NB4 (cell line): ENCODE results near the gene KIF6.

Experiments used
- DNase-seq: peaks from one replicate; pipeline ENCODE4 v3.0.0; 2010; ENCODE audit warnings: low read depth
- H3K4me3 ChIP-seq: one replicate; pipeline ENCODE4 v1.5.1; 2011; ENCODE audit warnings: mild to moderate bottlenecking, low read depth, low read length, moderate library complexity
- MYC ChIP-seq: IDR thresholded peaks from 2 replicates; pipeline ENCODE4 v1.6.1; 2011; ENCODE audit warnings: low read depth, low read length
- POLR2A ChIP-seq: IDR thresholded peaks from 2 replicates; pipeline ENCODE4 v1.6.1; 2011; ENCODE audit warnings: mild to moderate bottlenecking; ENCODE audit not compliant: insufficient read length; ENCODE audit errors: extremely low read depth
- TF ChIP-seq, protein P1 (sequence below): IDR thresholded peaks from 2 replicates; pipeline ENCODE4 v1.6.1; 2011; ENCODE audit warnings: low read depth, low read length
- TF ChIP-seq, protein P2 (sequence below): IDR thresholded peaks from one replicate; pipeline ENCODE4 v1.5.1; 2012; ENCODE audit warnings: low read depth, low read length

Gene KIF6

DNA sequence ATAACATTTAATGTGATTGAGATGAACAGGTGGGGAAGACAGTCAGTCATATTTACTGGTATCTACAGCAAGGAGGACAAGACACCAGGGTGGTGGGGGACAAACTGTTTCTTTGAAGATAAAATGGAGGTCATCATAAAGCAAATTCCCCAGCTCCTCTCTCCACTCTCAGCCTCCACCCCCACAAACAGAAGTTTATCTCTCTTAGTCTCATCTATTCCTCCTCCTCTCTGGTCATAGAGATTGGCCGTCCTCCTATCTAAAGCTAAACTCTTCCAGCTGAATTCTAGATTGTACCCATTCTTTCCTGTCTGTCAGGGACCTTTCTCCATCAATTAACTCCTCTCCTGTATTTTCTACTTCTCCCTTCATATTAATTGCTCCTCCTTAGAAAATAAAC is 71.1 kb downstream of the KIF6 start:
- TF ChIP-seq, protein P1, sequence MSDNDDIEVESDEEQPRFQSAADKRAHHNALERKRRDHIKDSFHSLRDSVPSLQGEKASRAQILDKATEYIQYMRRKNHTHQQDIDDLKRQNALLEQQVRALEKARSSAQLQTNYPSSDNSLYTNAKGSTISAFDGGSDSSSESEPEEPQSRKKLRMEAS: no peak
- TF ChIP-seq MYC: no peak
- TF ChIP-seq, protein P2, sequence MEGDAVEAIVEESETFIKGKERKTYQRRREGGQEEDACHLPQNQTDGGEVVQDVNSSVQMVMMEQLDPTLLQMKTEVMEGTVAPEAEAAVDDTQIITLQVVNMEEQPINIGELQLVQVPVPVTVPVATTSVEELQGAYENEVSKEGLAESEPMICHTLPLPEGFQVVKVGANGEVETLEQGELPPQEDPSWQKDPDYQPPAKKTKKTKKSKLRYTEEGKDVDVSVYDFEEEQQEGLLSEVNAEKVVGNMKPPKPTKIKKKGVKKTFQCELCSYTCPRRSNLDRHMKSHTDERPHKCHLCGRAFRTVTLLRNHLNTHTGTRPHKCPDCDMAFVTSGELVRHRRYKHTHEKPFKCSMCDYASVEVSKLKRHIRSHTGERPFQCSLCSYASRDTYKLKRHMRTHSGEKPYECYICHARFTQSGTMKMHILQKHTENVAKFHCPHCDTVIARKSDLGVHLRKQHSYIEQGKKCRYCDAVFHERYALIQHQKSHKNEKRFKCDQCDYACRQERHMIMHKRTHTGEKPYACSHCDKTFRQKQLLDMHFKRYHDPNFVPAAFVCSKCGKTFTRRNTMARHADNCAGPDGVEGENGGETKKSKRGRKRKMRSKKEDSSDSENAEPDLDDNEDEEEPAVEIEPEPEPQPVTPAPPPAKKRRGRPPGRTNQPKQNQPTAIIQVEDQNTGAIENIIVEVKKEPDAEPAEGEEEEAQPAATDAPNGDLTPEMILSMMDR: no peak
- TF ChIP-seq POLR2A: no peak
- no peak overlapping the region for H3K4me3 ChIP-seq
- DNase-seq: no peak

DNA sequence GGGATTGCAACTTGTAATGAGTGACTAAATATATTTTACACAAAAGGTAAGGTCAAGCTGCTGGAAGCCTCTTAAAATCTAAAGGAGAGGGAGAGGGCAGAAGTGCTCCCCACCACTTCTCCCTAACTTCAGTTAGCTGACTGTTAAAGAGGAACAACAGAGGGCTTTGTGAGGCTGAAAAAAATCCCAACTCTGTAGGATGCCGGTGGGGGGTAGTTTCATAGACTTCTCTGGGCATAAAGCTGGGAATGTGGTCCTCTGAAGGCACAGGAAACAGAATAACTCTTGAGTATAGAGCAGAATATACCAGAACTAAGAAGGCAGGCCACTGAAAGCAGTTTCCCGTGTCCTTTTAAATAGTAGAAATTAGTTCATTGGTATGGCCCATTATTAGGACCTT is 71.6 kb downstream of the KIF6 start:
- no peak for TF ChIP-seq MYC
- TF ChIP-seq, protein P1: no peak
- no peak for TF ChIP-seq POLR2A
- TF ChIP-seq, protein P2: no peak
- no peak for DNase-seq
- no peak overlapping the region for H3K4me3 ChIP-seq

DNA sequence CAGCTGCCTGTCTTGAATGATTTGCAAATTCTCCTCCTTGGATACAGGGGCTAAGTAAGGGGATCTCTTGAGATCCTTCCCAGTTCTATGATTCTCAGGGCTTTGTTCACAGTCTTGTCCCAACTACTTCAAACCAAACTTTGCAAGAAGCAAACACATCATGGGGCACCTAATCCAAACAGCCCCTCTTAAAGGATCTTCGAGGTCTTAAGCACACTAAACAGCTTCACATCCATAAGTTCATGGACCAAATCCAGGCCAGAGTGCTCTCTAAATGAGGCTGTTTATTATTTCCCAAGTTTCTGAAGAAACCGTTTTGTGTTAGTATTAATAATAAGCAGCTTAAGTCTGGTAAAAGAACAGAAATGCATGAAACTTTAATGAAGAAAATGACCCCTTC is 75.2 kb downstream of the KIF6 start:
- no peak overlapping the region for H3K4me3 ChIP-seq
- no peak for DNase-seq
- TF ChIP-seq MYC (no peak), POLR2A (no peak)
- TF ChIP-seq, protein P2: no peak
- TF ChIP-seq, protein P1: no peak

DNA sequence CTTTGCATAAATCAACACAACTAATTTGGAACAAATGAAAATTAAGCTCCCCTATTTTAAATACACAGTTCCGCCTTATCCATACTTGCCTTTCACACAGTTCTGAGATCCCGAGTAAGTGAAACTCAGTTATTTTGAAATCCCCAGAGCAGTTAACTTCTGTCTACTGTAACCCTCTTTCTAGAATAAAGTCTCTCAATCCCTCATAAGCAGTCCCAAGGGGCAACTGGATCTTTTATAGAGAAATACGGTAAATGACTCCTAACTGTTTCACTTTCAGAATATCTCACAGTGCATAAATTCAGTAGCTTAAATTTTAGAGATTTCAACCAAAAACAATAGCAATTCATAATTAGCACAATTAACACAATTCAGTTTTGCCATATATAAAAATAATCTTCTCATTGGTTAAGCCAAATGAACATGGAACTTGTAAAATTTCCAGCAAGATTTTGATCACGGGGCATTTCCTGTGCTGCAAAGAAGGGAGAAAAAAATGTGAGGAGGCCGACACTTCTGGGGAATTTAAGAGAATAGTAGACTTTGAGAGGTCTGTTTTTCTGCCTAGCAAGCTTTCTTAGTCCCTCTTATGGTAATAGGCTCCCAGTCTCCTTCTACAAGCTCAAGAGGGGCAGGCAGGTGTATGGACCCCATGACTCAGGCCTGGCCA is 78.3 kb downstream of the KIF6 start:
- DNase-seq: no peak
- TF ChIP-seq POLR2A: no peak
- TF ChIP-seq, protein P2: no peak
- TF ChIP-seq, protein P1: no peak
- TF ChIP-seq MYC: no peak
- no peak overlapping the region for H3K4me3 ChIP-seq

DNA sequence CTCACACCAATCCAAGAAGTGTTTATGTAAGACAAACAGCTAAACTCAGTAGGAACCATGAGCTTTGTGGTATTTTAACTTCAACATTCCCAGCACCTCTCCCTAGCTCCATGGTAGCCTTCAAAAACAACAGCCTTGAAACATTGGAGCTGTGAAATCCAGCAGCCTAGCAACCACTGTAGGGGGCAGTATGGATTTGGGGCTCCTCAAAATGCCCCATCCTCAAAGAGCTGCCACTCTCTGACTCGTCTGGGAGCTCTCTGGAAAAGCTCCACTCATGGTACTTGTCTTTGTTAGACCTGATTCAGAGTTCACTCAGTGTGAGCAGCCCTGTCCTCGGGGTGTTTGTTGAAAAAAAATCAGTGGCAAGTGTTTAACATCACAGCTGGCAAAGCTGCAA is 82.9 kb downstream of the KIF6 start:
- H3K4me3 ChIP-seq: no peak overlapping the region
- TF ChIP-seq, protein P2: no peak
- TF ChIP-seq, protein P1: no peak
- TF ChIP-seq POLR2A (no peak), MYC (no peak)
- DNase-seq: no peak
